ENCODE measurements around the gene USH2A.

The USH2A gene

DNA sequence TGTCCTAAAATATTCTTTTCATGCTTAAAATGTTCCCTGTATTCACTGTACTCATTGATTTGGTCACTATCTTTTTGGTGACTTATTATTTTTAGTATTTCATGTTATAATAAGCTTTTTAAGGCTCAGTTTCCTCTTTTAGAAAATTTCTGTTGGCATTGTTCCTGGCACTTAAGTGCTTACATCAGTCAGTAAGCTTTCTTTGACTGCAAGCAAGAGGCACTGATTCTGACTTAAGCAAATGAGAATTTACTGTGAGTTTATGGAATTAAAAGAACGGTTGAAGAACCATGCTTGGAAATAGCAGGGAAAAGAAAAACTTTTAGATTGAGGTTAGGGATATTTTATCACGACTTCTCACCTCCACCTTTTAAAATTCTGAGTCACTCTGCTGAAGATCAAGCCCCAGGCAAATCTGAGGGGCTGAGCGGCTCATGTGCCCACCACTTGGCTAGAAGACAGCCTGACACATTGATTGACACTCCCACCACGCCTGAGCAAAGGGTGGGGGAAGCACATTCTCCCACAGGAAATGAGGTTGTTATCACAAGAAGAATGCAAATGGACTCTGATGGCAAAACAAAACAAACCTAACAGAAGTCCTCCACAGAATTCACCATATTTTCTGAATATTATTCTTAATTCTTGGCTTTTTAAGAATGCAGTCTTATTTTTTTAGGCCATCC is 753.3 kb downstream of the USH2A start:
- no peak for DNase-seq

DNA sequence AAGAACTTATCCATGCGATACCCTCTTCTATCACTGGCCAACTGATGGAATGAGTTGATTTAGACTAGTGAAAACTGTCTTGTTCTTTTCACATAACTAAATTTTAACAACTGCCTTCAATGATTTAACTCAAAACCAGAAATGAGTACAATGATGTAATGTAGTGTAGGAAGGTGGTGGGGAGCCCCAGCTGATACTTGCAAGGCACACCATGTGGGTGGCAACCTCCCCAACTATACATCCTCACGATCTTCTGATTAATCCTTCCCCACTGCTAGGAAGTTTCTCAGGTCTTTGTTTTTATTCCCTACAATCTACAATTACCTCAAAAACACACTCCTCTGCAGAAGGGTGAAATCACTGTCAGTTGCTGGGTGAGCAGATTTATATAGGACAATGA is 755.5 kb downstream of the USH2A start:
- no peak for DNase-seq

DNA sequence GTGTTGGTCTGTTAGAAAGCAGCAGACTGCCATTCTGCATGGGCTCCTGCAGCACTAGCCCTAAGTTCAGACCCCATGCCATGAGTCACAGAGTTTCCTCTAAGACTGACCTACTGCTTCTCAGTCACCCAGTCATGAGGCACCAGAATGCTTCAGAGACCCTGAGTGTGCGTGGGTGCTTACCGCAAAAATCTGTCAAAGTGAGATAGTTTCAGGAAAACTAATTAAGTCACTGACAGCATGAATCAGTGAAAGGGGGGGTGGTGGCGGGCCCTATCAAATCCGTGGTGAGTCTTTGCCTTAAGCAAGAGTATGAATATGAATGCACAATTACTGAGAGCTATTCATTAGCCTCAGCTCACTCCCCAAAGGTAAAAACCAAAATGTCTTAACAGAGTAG is 758.0 kb downstream of the USH2A start:
- DNase-seq, result no peak

DNA sequence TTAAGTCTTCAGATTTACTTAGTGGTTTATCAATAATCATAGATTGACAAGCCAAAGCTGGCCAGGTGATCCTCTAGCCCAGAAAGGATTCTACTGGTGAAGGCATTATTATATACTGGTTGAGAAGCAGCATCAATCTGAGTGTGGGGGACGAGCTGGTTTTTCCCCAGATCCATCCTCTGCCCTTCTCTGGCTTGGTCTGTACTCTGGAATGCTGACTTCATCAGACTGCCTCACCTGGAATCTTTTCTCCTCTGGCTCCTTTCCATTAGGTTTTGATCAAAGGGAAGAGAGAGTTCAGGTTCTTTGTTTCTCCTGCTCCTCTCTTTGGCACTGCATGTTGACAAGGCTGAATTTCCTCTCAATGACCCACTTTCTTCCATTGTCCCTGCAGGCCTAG is 762.2 kb downstream of the USH2A start:
- DNase-seq, result no peak

DNA sequence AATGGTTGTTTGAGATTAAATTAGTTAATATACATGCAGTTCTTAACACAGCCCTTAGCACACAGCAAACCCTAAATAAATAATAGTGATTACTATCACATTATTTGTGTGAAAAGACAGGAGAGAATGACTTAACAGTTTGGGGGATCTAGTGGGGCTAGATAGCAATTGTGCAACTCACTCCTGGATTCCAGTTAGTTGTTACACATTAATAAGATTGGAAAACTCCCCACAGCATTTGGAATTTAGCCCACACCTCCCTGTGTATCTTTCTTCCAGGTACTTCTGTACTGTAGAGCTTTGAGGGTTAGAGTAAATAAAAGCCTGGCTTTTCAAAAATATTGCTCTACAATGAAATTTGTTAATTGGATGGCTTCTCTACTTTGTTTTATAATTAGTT is 763.0 kb downstream of the USH2A start:
- DNase-seq, result no peak

DNA sequence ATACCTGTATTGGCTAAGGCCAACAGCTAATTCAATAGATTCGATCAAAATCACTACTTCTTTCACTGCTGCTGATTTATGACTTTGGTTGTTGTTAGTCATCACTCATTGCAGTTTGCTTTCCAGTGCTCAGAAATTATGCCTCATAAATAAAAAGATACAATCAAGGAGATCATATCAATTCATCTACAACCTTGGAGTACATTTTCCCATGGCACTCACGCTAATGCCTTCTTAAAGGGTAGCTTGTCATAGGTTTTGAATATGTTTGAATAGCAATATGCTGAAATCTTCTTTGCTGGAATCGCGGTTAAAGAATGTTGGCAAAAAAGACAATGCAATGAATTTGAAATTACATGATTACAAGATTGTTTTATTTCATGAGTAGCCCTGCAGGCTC is 766.2 kb downstream of the USH2A start:
- DNase-seq, result no peak

DNA sequence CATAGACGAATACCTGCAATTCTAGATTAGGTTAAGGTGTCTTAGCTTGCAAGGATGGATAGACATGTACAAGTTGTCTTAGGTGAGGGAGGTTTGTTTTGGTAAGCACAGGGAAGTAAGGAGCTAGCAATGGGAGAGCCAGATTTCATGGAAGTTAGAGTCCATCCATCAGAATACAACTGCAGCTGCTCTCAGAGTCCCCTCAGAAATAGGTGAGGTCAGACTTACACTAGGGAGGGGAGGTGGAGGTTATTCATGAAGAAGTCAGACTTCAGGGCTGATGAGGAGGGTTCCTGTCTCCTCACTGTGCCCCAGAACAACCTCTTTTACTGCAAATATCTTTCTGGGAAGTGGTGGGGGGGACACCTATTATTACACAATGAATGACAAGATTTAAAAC is 770.9 kb downstream of the USH2A start:
- DNase-seq, result no peak

DNA sequence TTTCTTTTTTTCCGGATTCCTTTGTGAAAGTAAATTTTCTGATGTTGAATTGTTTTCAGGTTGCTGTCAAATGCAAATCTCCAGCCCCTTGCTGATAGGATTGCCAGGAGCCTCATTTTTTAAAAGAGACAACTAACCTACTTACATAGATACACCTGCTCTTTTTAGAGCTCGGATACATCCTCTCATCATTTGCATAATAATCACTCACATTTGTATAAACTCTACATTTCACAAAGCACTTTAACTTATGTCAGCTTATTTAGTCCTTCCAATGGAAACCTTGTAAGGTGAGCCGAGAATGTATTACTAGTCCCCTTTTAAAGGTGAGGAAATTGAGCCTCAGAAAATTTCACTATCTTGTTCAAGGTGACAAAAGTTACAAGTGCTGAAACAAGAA is 771.4 kb downstream of the USH2A start:
- no peak for DNase-seq

DNA sequence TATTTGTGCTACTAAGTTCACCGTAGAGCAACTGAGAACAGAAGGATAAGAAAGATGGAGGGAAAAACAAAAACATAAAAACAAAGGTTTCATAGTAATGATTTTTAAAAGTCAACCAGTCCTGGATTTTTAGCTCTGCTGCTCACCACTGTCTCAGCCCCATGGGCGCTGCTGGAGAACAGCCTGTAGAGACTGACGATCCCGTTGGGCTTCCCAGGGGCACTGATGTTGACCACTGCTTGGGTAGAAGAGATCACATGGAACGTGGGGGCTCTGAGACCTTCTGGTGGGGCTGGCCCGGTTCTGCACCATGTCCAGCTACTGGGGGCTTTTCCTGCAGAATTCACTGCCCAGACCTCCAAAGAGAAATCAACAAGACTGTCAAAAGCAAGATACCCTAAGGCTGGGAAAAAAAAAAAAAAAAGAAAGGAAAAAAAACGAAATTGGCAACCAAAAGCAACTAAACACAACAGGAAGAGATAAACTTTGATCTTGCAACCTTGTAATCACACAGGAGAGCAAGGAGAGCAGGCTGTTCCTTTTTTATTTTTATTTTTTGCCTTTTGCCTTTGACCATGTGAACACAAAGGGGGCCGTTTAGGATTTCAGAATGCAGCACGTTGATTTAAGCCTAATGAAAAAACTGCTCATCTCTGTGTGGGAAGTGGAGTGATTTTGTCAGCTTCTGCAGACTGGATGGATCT is 772.6 kb downstream of the USH2A start:
- no peak for DNase-seq

DNA sequence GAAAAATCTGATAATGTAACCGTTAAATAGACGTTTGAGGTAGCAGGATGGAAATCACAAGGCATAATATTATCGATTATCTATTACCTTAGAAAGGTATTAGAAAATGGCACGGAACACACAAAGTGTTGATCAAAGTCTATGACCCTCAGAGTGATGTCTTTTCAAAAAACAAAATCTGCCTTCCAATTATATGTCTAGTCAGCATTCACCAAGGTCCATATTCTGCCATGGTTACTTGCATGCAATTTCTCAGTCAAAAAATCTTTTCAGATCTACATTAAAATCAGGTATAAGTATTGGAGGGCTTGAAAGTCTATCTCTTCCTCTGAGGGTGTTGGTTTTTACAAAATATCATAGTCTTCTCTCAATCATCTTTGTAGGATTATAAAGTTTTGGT is 774.3 kb downstream of the USH2A start:
- no peak for DNase-seq

DNA sequence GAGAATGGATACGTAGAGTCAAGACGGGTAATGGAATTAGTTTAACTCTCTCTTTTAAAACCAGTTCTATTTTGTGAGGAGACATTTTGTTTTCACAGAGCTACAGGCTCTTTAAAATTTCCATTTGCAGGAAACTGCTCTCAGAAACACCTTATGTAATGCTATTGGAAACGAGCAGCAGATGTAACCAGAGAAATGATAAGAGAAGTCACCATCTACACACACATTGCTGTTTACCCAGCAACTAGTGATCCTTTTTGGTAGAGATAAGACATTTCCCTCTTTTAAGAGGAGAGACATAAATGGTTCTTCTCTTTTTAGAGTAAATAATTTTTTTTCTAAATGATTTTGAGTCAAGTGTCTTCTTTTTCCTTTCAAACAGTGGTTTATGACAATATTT is 775.5 kb downstream of the USH2A start:
- no peak for DNase-seq

DNA sequence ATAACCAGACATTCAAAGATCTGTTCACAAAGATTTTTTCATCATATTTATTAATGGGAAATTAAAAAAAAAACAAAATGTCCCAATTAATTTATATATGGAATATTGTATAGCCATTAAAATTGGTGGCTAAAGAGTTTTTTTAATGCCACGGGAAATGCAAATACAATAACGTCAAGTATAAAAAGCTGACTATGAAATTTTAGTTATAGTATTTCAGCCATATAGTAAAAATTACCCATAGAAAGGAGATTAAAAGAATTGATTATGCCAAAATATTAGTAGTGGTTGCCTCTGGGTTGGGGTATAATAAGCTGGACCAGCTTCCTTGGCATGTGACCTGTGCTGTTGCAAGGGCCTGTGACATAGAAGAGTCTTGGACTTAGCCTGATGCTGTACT is 777.4 kb downstream of the USH2A start:
- no peak for DNase-seq

DNA sequence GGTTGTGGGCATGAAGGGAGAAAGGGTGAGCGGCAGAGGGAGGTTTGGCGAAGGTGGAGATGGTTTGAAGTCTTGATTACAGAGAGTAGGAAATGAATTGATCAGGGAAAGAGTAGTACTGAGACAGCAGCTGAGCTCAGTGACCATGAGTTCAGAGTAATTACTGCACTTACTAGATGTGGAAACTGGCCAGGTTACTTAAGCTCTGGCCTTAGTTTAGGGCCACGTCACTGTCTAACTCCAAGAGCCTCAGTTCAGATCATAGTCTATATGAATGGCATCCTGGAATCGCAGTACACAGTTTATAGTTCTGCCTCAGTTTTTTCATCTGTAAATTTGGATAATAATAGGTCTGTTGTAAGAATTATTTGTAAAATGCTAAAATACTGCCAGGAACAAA is 778.1 kb downstream of the USH2A start:
- no peak for DNase-seq

DNA sequence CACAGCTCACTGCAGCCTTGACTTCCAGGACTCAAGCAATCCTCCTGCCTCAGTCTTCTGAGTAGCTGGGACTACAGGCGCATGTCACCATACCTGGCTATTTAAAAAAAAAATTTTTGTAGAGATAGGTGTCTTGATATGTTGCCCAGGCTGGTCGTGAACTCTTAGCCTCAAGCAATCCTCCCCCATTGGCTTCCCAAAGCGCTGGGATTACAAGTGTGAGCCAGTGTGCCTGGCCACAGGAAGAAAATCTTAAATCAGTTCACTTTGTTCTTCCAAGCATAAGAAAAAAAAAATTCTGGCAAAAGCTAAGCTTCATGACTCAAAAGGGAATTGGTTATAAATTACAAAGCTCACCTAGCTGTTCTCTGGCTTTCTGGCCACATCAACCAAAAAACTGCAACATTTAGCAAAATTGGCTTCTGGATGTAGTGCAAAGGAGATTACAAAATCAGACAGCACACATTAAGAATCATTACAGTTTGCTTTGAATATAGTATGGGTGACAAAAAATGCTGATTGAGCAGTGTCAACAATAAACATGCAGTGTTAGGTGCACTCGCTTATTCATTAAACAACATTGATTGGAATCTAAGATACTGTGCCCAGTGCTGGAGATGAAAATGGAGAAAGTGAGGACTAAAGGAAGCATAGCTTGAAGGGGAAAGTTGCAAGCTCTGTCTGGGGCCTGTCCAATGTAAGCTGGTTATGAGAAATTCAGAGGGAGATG is 779.5 kb downstream of the USH2A start:
- no peak for DNase-seq

DNA sequence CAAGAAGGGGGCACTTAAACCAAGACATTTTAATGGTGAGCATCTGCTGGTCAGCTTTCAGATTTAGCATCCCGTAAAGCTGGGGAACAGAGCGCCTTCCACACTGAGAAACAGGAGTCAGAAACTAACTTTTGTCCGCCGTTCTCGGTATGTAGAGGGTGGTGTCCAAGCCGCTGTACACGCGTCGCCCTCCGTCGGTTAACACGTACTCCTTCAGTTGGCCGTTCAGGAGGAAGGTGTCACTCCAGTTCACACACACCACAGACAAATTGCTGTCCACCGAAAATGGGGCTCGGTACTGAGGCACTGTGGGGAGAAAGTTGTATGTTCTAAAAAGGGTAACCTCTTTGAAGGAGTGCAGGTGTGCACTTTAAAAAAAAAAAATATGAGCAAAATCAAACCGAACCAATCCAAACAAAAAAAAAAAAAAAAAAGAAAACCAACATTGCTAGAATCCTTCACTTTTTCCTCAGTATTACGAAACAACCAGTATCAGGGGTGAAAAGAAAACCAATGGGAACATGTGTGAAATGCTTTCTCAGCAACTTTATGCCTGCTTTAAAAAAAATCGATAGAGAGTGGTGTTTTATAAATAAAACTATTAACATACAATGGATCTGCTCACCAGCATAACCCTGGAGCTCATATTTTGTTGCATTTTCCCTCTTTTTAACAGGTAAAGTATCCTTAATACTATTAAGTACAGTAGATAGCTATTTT is 782.7 kb downstream of the USH2A start:
- DNase-seq, result no peak

DNA sequence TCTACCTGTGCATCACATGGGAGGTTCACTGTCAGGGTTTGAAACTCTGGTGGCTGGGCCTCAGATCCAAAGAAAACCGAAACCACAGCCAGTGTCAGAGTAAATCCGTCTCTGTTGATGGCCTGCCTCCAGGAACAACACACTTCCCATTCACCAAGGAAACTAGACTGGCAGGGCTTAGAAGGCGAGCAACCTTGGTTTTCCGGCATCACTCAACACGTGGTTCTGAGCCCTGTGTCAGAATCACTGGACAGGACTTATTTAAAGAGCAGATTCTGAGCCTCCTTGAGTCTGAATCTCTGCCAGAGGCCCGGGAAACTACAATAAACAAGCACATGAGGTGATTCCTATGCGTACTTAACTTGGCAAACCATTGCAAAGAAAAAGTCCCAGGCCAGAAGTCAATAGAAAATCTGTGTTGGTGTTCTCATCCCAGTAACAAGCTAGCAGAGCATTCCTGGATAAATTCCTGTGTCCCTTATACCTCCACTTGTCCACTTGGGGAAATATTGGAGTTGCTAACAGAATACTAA is 786.1 kb downstream of the USH2A start:
- DNase-seq, result no peak

DNA sequence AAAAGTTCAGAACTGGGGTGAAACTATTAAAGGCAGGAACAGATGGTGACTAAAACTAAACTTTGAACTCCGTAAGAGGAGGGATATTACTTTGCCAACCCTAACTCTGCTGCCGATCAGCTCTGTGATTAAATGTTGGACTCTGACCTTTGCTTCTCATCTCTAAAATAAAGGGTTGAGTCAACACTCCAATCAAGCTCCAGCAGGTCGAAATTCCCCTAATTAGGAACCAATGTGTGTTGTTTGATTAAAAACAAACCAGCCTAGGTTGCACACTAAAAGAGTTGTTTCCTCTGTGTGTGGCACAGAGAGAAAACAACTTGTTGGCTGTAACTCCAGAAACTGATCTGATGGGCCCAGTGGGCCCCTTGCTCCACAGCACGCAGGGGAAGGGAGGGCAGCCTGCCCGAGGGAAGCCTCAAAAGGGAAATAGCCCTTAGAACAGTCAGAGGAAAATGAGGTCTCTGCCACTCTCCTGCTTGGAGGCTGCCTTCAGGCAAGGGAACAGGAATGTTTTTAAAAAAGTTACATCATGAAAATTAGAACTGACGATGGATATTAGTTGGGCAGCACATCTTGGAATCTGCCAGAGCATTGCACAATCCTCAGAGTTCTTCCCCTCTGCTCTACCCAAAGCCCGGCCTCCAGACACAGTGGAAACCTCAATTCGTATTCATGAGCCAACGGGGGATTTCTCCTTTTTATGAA is 786.8 kb downstream of the USH2A start:
- no peak for DNase-seq

DNA sequence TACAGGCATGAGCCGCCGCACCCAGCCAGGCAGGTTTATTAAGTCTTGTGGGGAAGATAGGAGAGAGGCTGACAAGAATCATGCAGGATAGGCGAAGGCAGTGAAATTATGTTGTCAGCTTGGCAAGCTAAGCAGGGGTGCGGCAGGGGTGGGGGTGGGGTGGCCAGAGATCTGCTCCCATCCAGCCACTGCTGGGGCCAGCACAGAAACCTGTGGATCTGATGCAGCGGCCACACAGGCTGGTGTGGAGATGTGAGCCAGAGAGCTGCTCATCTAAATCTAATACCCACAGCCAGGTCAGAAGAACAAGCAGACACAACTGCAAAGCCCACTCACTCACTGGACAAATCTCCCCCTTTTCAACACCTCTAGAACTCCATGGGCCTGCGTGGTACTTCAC is 787.4 kb downstream of the USH2A start:
- DNase-seq, result no peak

DNA sequence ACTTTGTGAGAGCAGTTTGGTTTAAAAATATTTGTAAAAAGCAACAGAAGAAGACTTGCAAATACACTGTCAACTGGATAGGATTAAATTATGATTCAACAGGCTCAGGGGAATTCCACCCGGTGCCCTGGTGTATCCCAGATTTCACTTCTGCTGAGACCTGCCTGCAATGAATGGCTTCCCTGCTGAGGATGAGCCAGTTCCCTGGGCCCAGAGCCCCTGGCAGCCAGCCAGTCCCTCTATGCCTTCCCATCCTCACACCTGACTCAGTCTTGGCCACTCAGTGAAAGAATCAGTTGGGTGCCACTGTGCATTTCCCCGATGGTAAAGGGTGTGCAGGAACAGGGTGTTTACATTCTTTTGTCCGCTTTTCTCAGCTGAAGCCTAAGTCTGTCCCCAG is 791.8 kb downstream of the USH2A start:
- no peak for DNase-seq

DNA sequence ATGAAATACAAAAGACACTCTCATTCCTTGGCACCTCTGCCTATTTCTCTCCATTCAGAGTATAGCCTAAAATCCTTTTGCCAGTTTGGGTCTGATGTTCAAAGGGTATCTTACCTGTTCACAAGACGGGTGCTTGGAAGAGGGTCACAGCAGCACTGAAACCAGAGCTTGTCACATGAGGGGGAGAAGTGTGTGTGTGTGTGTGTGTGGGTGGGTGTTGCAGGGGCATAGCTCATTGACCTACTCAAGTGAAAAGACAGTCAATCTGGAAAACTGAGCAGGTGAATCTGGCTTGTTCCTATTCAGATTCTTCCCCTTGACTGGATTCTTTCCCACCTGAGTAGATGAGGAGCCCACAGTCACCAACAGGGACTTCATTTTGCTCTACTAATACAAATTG is 792.2 kb downstream of the USH2A start:
- DNase-seq, result no peak

DNA sequence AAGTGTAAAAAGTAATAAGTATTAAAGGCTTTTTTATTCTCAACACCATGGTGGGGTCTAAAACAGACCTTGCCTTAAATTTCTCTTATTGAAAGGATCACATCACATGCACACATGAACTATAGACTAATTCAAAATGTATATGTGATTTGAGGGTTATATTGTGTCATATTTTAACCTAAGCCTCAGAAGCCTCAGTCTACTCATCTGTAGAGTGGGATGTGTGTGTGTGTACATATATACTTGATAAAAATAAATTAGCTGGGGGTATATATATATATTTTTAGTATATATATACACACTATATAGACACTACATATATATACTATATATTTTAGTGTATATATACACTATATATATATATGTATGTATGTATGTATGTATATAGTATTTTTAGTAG is 797.3 kb downstream of the USH2A start:
- no peak for DNase-seq

DNA sequence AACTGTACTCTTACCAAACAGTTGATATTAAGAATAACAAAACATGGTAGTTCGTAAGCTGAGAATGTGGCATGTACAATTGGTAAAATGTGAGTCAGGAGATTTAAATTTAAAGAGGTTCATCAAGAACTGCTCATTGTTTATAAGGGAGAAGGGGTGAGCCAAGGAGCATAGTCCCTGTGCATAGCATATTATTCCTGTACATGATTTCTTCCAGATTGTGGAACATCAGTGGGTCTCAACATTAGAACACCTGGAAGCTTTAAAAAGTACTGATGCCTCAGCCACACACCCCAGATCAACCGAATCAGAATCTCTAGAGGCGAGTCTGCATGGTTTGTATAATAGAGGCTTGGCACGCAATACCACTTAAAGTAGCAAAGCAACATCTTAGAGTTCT is 800.1 kb downstream of the USH2A start:
- DNase-seq, result no peak

DNA sequence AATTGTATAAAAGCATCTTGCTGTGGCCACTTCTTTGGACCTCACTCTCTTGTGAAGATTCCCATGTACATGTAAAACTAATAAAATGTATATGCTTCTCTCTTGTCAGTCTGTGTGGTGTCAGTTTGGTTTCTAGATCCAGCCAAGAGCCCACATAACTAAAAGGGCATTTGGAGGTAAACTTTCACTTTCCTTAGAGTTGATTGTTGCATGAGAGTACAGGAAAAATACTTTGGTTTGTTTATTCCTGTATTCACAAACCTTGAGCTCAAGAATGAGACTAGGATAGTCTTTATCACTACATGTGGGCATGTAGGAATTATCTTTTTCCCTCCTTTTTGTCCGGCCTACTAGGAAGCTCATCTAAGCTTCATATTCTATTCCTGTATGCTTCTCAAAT is 805.3 kb downstream of the USH2A start:
- no peak for DNase-seq

Data from activated naive CD4-positive, alpha-beta T cell treated with anti-CD3 and anti-CD28 coated beads, Interleukin-2, amount 50 U/mL, for 16 hours (primary cell).